NOMO-1 treated with DMSO at 0.1 percent for 48 hours (cell line): ENCODE measurements around the gene HAUS8.
"Not testable (repeated sequence)": the region's sequence is repeated elsewhere in the genome, so short reads cannot be mapped to it uniquely, and the experiment has no call there.

ENCODE experiments used
- DNase-seq: peaks from one replicate; lab custom pipeline; 2025; ENCODE audit not compliant: unreplicated experiment; lab: John Stamatoyannopoulos, UW

The HAUS8 gene

GRCh38 chr19:17075035-17075863 is at the start of gene HAUS8, which contains the start of gene MYO9B:
Gene HAUS8 (minus strand): TSS chr19:17075452. CDS start chr19:17075422, 30 bp downstream.
Gene MYO9B (plus strand): TSS chr19:17075777. CDS start chr19:17101718, 25,941 bp downstream.
- DNase-seq: peak; percentile 97

GRCh38 chr19:17124025-17124424 is 48.8 kb upstream of the HAUS8 start:
- no peak for DNase-seq

GRCh38 chr19:17123041-17123440 is 47.8 kb upstream of the HAUS8 start:
- DNase-seq: no peak

- DNase-seq: no peak
Observed at GRCh38 chr19:17121736-17122293, 46.6 kb upstream of the HAUS8 start.

GRCh38 chr19:17118957-17119356 is 43.7 kb upstream of the HAUS8 start:
- DNase-seq: no peak

- DNase-seq: no peak
Observed at GRCh38 chr19:17116996-17117702, 41.9 kb upstream of the HAUS8 start.

- DNase-seq: no peak
Observed at GRCh38 chr19:17114414-17114831, 39.2 kb upstream of the HAUS8 start.

- DNase-seq: no peak
Observed at GRCh38 chr19:17113127-17113785, 38.0 kb upstream of the HAUS8 start.

- no peak for DNase-seq
Observed at GRCh38 chr19:17112700-17113099, 37.4 kb upstream of the HAUS8 start.

- DNase-seq: no peak
Observed at GRCh38 chr19:17112271-17112670, 37.0 kb upstream of the HAUS8 start.

GRCh38 chr19:17111766-17112165 is 36.5 kb upstream of the HAUS8 start:
- no peak for DNase-seq

GRCh38 chr19:17110599-17110966 is 35.3 kb upstream of the HAUS8 start:
- no peak for DNase-seq

GRCh38 chr19:17109962-17110598 is 34.8 kb upstream of the HAUS8 start:
- peak; percentile 92 for DNase-seq

- no peak for DNase-seq
Observed at GRCh38 chr19:17109300-17109699, 34.0 kb upstream of the HAUS8 start.

GRCh38 chr19:17108453-17108784 is 33.2 kb upstream of the HAUS8 start:
- DNase-seq: no peak

GRCh38 chr19:17107546-17108452 is 32.5 kb upstream of the HAUS8 start:
- peak; percentile 85 for DNase-seq

GRCh38 chr19:17106964-17107363 is 31.7 kb upstream of the HAUS8 start:
- DNase-seq: not testable (repeated sequence)

- DNase-seq: peak; percentile 32
Observed at GRCh38 chr19:17105556-17105955, 30.3 kb upstream of the HAUS8 start.

GRCh38 chr19:17104679-17105078 is 29.4 kb upstream of the HAUS8 start:
- DNase-seq: no peak

GRCh38 chr19:17103177-17103576 is 27.9 kb upstream of the HAUS8 start:
- DNase-seq: no peak
